ENCODE data around the gene GFPT1.

The GFPT1 gene

GRCh38 chr2:69387770-69388481 is 899 bp upstream of the GFPT1 start:
- no peaks in the 10 kb centered on the region; a peak in 1 of 3 replicates for H3K36me3 ChIP-seq (ENCODE audit: control insufficient read depth in 2 of 2, insufficient read depth in 1 of 2, low read length in 2 of 2)
- peak overlapping the region; percentile 0; the same call in 1 of the 2 replicates for H3K27ac ChIP-seq (ENCODE audit: extremely low read depth, low read depth, low read length)
- no peaks in the 10 kb centered on the region for H3K9me3 ChIP-seq (ENCODE audit: control insufficient read depth, insufficient read depth, low read depth, low read length)
- peak overlapping the region; percentile 54 for H3K4me3 ChIP-seq (ENCODE audit: low read depth, low read length)
- ChIA-PET CTCF (interaction anchor here (2.4 kb wide), 1 partner anchor 12 kb away, joined by 17 read pairs; no protein-coding TSS in a partner anchor), POLR2A (no interaction called here)
- no peaks in the 10 kb centered on the region for H3K4me1 ChIP-seq (ENCODE audit: control insufficient read depth, insufficient read depth, low read length)
- TF ChIP-seq ZSCAN23 (tag by site-specific recombination; IDR thresholded peaks at IDR 0.05): no peak
- TF ChIP-seq IKZF3 (tag by site-specific recombination; IDR thresholded peaks at IDR 0.05): no peak
- TF ChIP-seq HOXD13 (CRISPR knock-in tag; IDR thresholded peaks at IDR 0.05; ENCODE audit: borderline replicate concordance): no peak
- TF ChIP-seq ZNF214 (tag by site-specific recombination; IDR thresholded peaks at IDR 0.05; ENCODE audit: borderline replicate concordance): no peak
- TF ChIP-seq SCRT1 (tag by site-specific recombination; IDR thresholded peaks at IDR 0.05; ENCODE audit: borderline replicate concordance): peak; percentile 76; the same call in 1 of the 2 replicates
- TF ChIP-seq PBX3 (CRISPR knock-in tag; IDR thresholded peaks at IDR 0.05): no peak
- TF ChIP-seq ZNF521 (tag by site-specific recombination; IDR thresholded peaks at IDR 0.05): no peak
- no peak for TF ChIP-seq ZNF48 (tag by site-specific recombination; IDR thresholded peaks at IDR 0.05)
- TF ChIP-seq ZNF544 (tag by site-specific recombination; IDR thresholded peaks at IDR 0.05): no peak
- no peak for TF ChIP-seq KLF1 (tag by site-specific recombination; IDR thresholded peaks at IDR 0.05)
- peak; percentile 93 for TF ChIP-seq SCRT2 (tag by site-specific recombination; IDR thresholded peaks at IDR 0.05)

GRCh38 chr2:69386360-69386759 is 667 bp downstream of the GFPT1 start:
- CTCF ChIA-PET: interaction anchor here (0.7 to 1.3 kb wide), 2 partner anchors 11 to 232 kb away, joined by 3 to 4 read pairs; no protein-coding TSS in a partner anchor
- TF ChIP-seq ZNF280D (tag by site-specific recombination; IDR thresholded peaks at IDR 0.05) (no peak), ZNF449 (tag by site-specific recombination; IDR thresholded peaks at IDR 0.05) (no peak), ZNF776 (tag by site-specific recombination; IDR thresholded peaks at IDR 0.05; ENCODE audit: borderline replicate concordance) (no peak), ZNF335 (tag by site-specific recombination; conservative IDR thresholded peaks at IDR 0.05) (peak; percentile 54), ZNF341 (tag by site-specific recombination; IDR thresholded peaks at IDR 0.05; ENCODE audit: low read depth) (no peak), ZNF585B (tag by site-specific recombination; IDR thresholded peaks at IDR 0.05) (no peak), SCRT1 (tag by site-specific recombination; IDR thresholded peaks at IDR 0.05; ENCODE audit: borderline replicate concordance) (no peak)
- no peaks in the 10 kb centered on the region; a peak in 1 of 3 replicates for H3K36me3 ChIP-seq (ENCODE audit: control insufficient read depth in 2 of 2, insufficient read depth in 1 of 2, low read length in 2 of 2)
- no peaks in the 10 kb centered on the region for H3K9me3 ChIP-seq (ENCODE audit: control insufficient read depth, insufficient read depth, low read depth, low read length)
- no peaks in the 10 kb centered on the region for H3K4me1 ChIP-seq (ENCODE audit: control insufficient read depth, insufficient read depth, low read length)
- H3K27ac ChIP-seq (ENCODE audit: extremely low read depth, low read depth, low read length): peak overlapping the region; percentile 72; the same call in 1 of the 2 replicates
- peak overlapping the region; percentile 98 for H3K4me3 ChIP-seq (ENCODE audit: low read depth, low read length)
- POLR2A ChIA-PET: interaction anchor here (1.8 to 1.9 kb wide), 2 partner anchors 9 to 51 kb away, joined by 4 to 12 read pairs; partner anchors contain the start of gene NFU1

All from HEK293 (cell line).